ENCODE measurements around the gene SRBD1. TPM values are rescaled to one million over a fixed set of nuclear protein-coding genes. Genes with fewer than 3 reads are reported as not detected.

Gene SRBD1
- total RNA-seq, 1 experiment from 2014 or later: 19.8 TPM

DNA sequence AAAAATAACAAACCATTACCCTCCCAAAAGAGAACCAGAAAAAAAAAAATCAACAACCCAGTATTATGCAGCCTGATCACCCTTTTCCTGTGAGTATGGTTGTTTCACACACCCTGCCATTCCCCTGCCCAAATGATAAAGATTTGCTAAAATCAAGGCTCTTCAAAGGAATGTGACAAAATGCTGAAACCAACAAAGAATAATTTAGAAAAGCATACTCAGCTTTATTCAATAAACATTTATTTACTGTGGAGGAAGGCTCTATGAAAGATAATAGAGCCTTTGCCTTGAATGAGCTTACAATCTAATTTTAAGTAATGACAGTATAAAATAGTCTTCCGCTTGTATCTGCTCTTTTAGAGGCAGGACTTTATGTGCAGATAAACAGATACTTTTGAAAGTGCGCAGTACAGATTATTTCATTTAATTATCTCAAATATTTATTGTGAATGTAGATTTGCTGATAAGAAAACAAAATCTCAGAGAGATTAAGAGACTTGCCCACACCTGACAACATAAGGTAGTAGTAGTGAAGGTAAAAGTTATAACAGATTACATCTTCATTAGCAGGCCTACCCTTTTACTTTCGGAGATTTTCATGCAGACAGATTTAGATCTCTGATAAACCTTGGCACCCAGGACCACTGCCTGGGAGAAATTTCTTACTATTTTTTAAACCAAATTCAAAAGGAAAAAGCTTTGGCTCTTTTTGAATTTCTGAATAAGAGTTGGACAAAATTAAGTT is 211.9 kb downstream of the SRBD1 start:
- H2AFZ ChIP-seq (ENCODE audit: low read length): no peak overlapping the region
- no peaks in the 10 kb centered on the region for H3K9me2 ChIP-seq (replicated peaks; ENCODE audit: low read length)
- H3K4me1 ChIP-seq (ENCODE audit: insufficient read depth, low read length): peaks cover 4% of the 10 kb centered on the region
- ChIA-PET CTCF (no interaction called here), POLR2A (ENCODE audit: unreplicated experiment) (no interaction called here)
- no peaks in the 10 kb centered on the region for H3K9me3 ChIP-seq (ENCODE audit: low read length)
- BruUV-seq (replicated peaks): no TSS peak
- H3F3A ChIP-seq (ENCODE audit: low read length, unreplicated experiment): no peaks in the 10 kb centered on the region
- H3K4me2 ChIP-seq (ENCODE audit: low read length): no peak overlapping the region
- no peak overlapping the region for H3K27ac ChIP-seq (ENCODE audit: low read length)
- intact Hi-C loops (cut with micrococcal nuclease): no loop called here
- no peak for ATAC-seq
- TF ChIP-seq EZH2phosphoT487 (IDR thresholded peaks at IDR 0.05; ENCODE audit: borderline replicate concordance, low read length): no peak
- TF ChIP-seq, protein P1, sequence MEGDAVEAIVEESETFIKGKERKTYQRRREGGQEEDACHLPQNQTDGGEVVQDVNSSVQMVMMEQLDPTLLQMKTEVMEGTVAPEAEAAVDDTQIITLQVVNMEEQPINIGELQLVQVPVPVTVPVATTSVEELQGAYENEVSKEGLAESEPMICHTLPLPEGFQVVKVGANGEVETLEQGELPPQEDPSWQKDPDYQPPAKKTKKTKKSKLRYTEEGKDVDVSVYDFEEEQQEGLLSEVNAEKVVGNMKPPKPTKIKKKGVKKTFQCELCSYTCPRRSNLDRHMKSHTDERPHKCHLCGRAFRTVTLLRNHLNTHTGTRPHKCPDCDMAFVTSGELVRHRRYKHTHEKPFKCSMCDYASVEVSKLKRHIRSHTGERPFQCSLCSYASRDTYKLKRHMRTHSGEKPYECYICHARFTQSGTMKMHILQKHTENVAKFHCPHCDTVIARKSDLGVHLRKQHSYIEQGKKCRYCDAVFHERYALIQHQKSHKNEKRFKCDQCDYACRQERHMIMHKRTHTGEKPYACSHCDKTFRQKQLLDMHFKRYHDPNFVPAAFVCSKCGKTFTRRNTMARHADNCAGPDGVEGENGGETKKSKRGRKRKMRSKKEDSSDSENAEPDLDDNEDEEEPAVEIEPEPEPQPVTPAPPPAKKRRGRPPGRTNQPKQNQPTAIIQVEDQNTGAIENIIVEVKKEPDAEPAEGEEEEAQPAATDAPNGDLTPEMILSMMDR (conservative IDR thresholded peaks at IDR 0.05; ENCODE audit: low read depth, low read length): no peak
- TF ChIP-seq EZH2 (IDR thresholded peaks at IDR 0.05; ENCODE audit: low read length, unreplicated experiment): no peak
- no peaks in the 10 kb centered on the region for H3K27me3 ChIP-seq (ENCODE audit: low read length)
- H3K36me3 ChIP-seq (ENCODE audit: low read depth, low read length): no peaks in the 10 kb centered on the region
- no peak for DNase-seq
- no peak overlapping the region for H3K9ac ChIP-seq (ENCODE audit: low read length)
- no peaks in the 10 kb centered on the region for H3K79me2 ChIP-seq (ENCODE audit: low read length)
- no peak overlapping the region for H3K4me3 ChIP-seq (ENCODE audit: low read length)
- no peaks in the 10 kb centered on the region for H4K20me1 ChIP-seq (ENCODE audit: low read length)

DNA sequence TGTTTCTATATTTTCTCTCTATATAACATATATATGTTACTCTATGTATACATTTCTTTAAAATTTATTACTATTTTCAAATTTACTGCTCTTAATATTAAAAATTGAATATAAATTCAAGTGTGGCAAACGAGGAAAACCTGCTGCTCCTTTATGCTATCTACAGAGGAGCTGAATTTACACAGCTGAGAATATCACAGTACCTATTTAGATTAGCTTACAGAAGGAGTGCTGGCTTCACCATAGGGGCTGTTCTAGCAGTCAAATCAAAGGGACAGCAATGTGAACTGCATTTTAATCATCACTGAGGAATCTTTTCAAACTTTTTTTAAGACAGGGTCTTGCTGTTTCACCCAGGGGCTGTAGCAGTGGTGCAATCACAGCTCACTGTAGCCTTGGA is 213.8 kb downstream of the SRBD1 start:
- no peak overlapping the region for H3K9ac ChIP-seq (ENCODE audit: low read length)
- no peaks in the 10 kb centered on the region for H4K20me1 ChIP-seq (ENCODE audit: low read length)
- no peak overlapping the region for H3K4me3 ChIP-seq (ENCODE audit: low read length)
- BruUV-seq (replicated peaks): no TSS peak
- H3K9me3 ChIP-seq (ENCODE audit: low read length): no peaks in the 10 kb centered on the region
- no peaks in the 10 kb centered on the region for H3K79me2 ChIP-seq (ENCODE audit: low read length)
- H3K4me2 ChIP-seq (ENCODE audit: low read length): no peak overlapping the region
- no peak overlapping the region for H3K27ac ChIP-seq (ENCODE audit: low read length)
- no peaks in the 10 kb centered on the region for H3K9me2 ChIP-seq (replicated peaks; ENCODE audit: low read length)
- H3F3A ChIP-seq (ENCODE audit: low read length, unreplicated experiment): no peaks in the 10 kb centered on the region
- TF ChIP-seq EZH2phosphoT487 (IDR thresholded peaks at IDR 0.05; ENCODE audit: borderline replicate concordance, low read length) (no peak), EZH2 (IDR thresholded peaks at IDR 0.05; ENCODE audit: low read length, unreplicated experiment) (no peak)
- TF ChIP-seq, protein P1 (conservative IDR thresholded peaks at IDR 0.05; ENCODE audit: low read depth, low read length): no peak
- DNase-seq (no peak), ATAC-seq (no peak)
- no peaks in the 10 kb centered on the region for H3K27me3 ChIP-seq (ENCODE audit: low read length)
- intact Hi-C loops (cut with micrococcal nuclease): no loop called here
- H3K4me1 ChIP-seq (ENCODE audit: insufficient read depth, low read length): peaks cover 5% of the 10 kb centered on the region
- ChIA-PET POLR2A (ENCODE audit: unreplicated experiment) (no interaction called here), CTCF (no interaction called here)
- no peaks in the 10 kb centered on the region for H3K36me3 ChIP-seq (ENCODE audit: low read depth, low read length)
- H2AFZ ChIP-seq (ENCODE audit: low read length): no peak overlapping the region

GRCh38 chr2:45396671-45397070 is 214.4 kb downstream of the SRBD1 start:
- Histone ChIP-seq H3K4me2 (ENCODE audit: low read length) (no peak overlapping the region), H3K4me3 (ENCODE audit: low read length) (no peak overlapping the region), H3K36me3 (ENCODE audit: low read depth, low read length) (no peaks in the 10 kb centered on the region; the same call in 1 of the 2 replicates), H3K27me3 (ENCODE audit: low read length) (no peaks in the 10 kb centered on the region), H3K9me2 (replicated peaks; ENCODE audit: low read length) (no peaks in the 10 kb centered on the region), H3K79me2 (ENCODE audit: low read length) (no peaks in the 10 kb centered on the region), H3K9ac (ENCODE audit: low read length) (no peak overlapping the region), H3K4me1 (ENCODE audit: insufficient read depth, low read length) (peaks cover 5% of the 10 kb centered on the region), H3F3A (ENCODE audit: low read length, unreplicated experiment) (no peaks in the 10 kb centered on the region), H3K27ac (ENCODE audit: low read length) (no peak overlapping the region), H4K20me1 (ENCODE audit: low read length) (no peaks in the 10 kb centered on the region), H2AFZ (ENCODE audit: low read length) (no peak overlapping the region), H3K9me3 (ENCODE audit: low read length) (no peaks in the 10 kb centered on the region)
- no peak for ATAC-seq
- no peak for DNase-seq
- intact Hi-C loops (cut with micrococcal nuclease): no loop called here
- TF ChIP-seq EZH2phosphoT487 (IDR thresholded peaks at IDR 0.05; ENCODE audit: borderline replicate concordance, low read length): no peak
- no peak for TF ChIP-seq EZH2 (IDR thresholded peaks at IDR 0.05; ENCODE audit: low read length, unreplicated experiment)
- TF ChIP-seq, protein P1 (conservative IDR thresholded peaks at IDR 0.05; ENCODE audit: low read depth, low read length): no peak
- POLR2A ChIA-PET (ENCODE audit: unreplicated experiment): no interaction called here
- CTCF ChIA-PET: no interaction called here
- no TSS peak for BruUV-seq (replicated peaks)

Measured in PC-3 (cell line).